HG03378 (cell line): ENCODE measurements around the gene ELOVL6.
A peak's percentile ranks its signal among the peaks of the same experiment; 100 is the strongest.
"Not testable (repeated sequence)": the region's sequence is repeated elsewhere in the genome, so short reads cannot be mapped to it uniquely, and the experiment has no call there.

ENCODE experiments used
- ATAC-seq: cut with Tn5 transposase; IDR thresholded peaks from one replicate; pipeline ENCODE4 v1.9.1; 2021; ENCODE audit warnings: mild to moderate bottlenecking, moderate library complexity; ENCODE audit not compliant: unreplicated experiment

ELOVL6 gene

GRCh38 chr4:110039164-110039563 lies 159.3 kb downstream of the ELOVL6 start:
- not testable (repeated sequence) for ATAC-seq

DNA sequence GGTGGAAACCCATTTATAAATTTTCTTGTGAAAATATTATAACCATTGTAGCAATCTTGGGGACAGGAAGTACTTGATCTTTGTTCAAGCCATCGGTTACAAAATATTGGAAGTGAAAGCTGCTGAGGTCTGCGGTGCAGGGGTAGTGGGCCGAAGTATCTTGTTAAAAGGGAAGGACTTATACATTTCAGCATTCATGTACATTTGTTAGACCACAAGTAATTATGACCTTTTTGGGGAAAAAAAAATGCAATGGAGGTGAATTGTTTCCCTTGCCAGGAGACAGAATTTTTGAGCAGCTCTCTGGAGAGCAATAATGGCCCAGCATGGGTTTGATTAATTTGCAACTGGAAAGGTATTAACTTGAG lies 164.4 kb downstream of the ELOVL6 start:
- peak; percentile 99 for ATAC-seq

DNA sequence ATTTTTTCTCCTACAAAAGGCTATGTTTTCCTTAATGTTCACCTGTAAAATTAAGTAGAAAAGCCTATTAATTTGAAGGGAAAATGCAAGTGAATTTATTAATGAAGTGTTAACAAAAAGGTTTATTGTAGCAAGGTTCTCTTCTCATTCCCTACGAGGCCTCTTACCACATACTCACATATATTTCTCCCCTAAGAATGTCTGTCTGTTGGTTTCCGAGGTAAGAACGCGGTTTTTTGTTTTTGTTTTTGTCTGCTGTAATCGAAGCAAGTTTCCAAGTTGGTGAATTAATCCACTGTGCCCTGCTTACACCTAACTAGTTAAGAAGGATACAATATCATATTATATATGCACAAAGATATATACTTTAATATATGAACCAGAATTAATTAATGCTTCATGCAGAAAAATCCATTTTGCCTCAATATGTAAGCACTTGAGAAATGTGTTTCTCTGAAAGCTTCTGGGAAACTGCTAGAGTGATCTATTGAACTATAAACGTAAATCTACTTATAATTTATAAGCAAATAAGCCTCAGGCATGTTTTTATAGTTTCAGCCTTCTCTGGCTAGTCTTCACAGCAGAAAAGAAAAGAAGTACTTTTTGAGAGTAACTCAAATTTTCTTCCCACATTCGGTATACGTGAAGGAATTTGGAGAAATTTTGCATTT lies 164.9 kb downstream of the ELOVL6 start:
- ATAC-seq, result no peak

DNA sequence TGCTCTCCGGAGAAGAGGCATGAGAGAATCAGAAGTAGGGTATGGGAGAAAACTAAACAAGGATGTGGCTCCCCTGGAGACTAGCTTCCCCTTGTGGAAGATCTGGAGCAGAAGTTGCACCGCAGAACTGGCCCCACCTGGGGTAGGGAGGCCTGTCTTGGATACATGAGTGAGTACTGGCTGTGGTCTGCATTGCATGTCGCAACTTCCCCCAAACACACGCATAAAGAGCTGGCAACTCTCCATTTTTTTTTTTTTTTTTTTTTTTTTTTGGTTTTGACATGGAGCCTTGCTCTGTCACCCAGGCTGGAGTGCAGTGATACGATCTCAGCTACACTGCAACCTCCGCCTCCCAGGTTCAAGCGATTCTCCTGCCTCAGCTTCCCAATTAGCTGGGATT lies 165.8 kb downstream of the ELOVL6 start:
- ATAC-seq, result no peak

DNA sequence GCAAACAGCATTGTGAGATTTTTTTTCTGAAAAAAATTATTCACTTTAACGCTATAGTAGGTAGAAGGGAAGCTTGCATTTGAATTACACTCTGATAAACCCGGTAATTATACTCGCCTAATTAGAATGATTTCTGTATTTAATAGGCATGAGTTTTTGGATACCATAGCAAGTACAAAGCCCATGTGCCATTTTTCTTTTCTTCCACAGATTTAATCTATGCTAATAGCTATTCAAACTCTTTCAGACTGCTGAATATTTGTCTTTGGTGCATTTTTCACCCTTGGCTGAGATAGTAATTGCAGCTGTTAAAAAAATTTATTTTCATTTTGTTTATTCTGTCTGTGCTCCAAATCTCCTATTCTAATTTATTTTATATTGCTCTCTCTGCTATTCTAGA lies 172.7 kb downstream of the ELOVL6 start:
- no peak for ATAC-seq

GRCh38 chr4:110025056-110025455 lies 173.4 kb downstream of the ELOVL6 start:
- ATAC-seq, result no peak

- no peak for ATAC-seq
Measured at GRCh38 chr4:110022457-110022856, 176.0 kb downstream of the ELOVL6 start.

- no peak for ATAC-seq
Measured at GRCh38 chr4:110020646-110021443, 177.6 kb downstream of the ELOVL6 start.

DNA sequence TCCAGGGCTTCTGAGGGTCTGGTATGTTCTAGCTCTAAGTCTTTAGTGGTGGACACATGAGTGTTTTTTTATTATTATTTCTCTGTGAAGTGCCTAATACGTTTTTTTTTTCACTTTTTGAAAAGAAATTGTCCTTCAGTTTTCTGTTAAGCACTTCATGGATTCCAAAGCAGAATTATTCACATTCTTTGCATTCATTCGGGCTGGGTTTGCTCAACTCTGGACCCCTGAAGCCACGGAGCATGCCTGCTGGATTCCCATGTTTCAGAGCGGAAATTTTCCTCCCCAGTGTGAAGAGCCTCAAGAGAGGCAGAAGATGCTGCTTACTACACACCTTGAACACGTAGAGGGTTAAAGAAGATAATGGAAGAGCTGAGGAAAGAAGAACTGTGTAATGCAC lies 178.3 kb downstream of the ELOVL6 start:
- ATAC-seq, result no peak

DNA sequence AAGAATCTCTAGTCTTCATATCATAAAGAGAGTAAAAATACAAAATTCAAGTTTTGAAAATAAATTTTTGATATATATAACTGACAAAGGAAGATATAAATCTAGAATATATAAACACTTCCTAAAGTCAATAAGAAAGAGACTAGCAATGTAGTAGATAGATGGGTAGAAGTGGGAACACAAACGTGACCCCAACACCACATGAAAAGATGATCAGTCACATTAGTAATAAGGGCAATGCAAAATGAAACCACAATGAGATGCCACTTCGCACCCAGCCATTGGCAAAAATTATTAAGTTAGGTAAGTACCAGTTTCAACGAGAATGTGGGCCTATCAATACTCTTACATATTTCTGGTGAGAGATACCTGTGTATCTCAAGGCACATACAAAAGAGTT lies 179.3 kb downstream of the ELOVL6 start:
- ATAC-seq, result no peak

- no peak for ATAC-seq
Measured at GRCh38 chr4:110014233-110014632, 184.2 kb downstream of the ELOVL6 start.

DNA sequence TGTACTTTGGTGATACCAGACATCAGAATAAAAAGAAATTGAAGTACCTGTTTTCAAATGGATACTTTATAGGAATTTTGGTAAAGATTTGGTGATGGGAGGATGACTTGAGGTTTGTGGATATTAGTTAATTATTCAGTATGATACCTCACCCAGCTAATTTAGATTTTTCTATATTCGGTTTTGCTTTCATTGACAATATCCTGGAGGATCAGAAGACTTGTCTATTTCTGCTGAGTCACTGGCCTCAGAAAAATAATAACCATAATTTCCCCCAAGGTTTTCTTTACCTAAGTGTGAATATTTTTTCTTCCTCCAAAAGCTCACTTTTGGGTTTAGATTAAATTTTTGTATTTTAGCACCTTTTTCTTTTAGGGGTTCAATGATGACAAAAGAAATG lies 185.5 kb downstream of the ELOVL6 start:
- no peak for ATAC-seq

- ATAC-seq, result no peak
Measured at GRCh38 chr4:110010797-110011196, 187.6 kb downstream of the ELOVL6 start.

DNA sequence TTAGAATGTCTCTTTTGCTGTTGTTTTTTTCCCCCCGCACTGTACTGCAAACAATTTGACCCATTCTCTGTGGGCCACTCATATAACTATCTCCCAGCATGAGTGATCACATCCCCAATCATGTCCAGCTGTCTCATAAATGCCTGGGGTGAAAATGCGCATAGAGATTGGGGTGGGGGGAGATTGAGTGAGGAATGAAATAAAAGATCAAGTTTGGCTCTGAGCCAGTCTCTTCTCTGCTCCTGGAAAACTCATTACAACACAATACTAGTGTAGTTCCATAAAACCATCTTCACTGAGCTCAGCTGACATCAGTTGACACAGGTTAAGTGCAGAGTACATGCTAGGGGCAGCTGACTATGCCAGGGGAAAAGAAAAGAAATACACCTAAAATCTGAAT lies 188.9 kb downstream of the ELOVL6 start:
- no peak for ATAC-seq

GRCh38 chr4:110008540-110008939 lies 189.9 kb downstream of the ELOVL6 start:
- ATAC-seq, result no peak

DNA sequence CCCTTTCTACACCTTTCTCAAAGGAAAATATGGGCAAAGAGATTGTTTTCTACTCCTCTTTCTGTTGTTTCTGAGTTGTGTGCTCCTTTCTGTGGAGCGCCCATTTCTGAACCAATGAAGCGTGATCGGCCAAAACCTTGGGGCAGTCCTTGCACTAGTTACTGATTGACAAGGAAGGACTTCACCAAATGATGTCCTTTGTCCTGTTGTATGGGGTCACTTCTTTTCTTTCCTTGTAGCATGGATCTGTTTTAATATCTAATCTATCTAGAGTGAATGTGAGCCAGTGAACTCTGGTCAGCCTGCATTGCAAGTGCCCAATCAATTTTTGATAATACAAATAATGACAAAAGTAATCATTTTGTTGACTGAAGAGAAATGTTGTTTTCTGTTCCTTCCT lies 191.2 kb downstream of the ELOVL6 start:
- no peak for ATAC-seq

- peak; percentile 89 for ATAC-seq
Measured at GRCh38 chr4:110005461-110006056, 192.9 kb downstream of the ELOVL6 start.

GRCh38 chr4:110004556-110004955 lies 193.9 kb downstream of the ELOVL6 start:
- ATAC-seq, result no peak

GRCh38 chr4:110003401-110004187 lies 194.8 kb downstream of the ELOVL6 start:
- ATAC-seq, result no peak

DNA sequence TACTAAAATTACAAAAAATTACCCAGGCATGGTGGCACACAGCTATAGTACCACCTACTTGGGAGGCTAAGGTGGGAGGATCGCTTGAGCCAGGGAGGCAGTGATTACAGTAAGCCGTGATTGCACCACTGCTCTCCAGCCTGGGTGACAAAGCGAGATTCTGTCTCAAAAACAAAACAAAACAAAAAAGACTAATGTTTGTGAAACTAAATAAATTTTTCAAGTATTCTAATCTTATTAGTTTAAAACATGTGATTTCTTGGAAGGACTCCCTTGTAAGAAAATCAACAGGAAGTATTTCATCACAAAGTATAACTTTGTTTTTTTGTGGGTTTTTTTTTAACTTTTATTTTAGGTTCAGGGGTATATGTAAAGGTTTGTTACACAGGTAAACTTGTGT lies 196.1 kb downstream of the ELOVL6 start:
- ATAC-seq, result no peak

DNA sequence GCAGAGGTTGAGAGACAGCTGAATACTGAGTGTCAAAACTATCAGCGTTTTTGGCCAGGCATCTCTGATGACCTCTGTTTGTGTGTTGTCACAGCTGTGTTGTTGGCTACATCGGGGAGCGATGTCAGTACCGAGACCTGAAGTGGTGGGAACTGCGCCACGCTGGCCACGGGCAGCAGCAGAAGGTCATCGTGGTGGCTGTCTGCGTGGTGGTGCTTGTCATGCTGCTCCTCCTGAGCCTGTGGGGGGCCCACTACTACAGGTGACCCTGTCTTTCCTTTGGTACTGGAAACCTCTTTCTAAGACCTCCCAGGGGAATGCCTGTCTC lies 198.9 kb downstream of the ELOVL6 start:
- ATAC-seq, result no peak
